K562 (cell line): ENCODE data around the gene CDHR2.

ENCODE experiments used
- CAMTA2 ChIP-seq: fragments of 250-450 bp; sonication (Bioruptor Pico); conservative IDR thresholded peaks from 2 replicates; pipeline ENCODE4 v1.5.1; 2022
- CTCF ChIP-seq, 3 experiments: IDR thresholded peaks in 2 of 3; conservative IDR thresholded peaks in 1 of 3; 2 replicates each; pipeline ENCODE4 v1.5.1; 2011 to 2012; ENCODE audit warnings: low read length in 3 of 3, mild to moderate bottlenecking in 3 of 3, control low read depth in 2 of 3, improper control_type of control experiment in 1 of 3, inconsistent platforms in 1 of 3, low read depth in 1 of 3, mixed read lengths in 1 of 3, moderate library complexity in 1 of 3; ENCODE audit not compliant: insufficient read depth in 2 of 3
- EP300 ChIP-seq: IDR thresholded peaks from 2 replicates; pipeline ENCODE4 v1.6.1; 2012; ENCODE audit warnings: low read length, improper control_type of control experiment
- GTF2E2 ChIP-seq: fragments of 200-800 bp; sonication (Bioruptor generic); IDR thresholded peaks from 2 replicates; pipeline ENCODE4 v1.6.1; 2016; ENCODE audit warnings: missing genetic modification characterization, missing compliant biosample characterization
- HINFP ChIP-seq: fragments of 450-650 bp; conservative IDR thresholded peaks from 2 replicates; pipeline ENCODE4 v1.6.1; 2016; ENCODE audit warnings: missing genetic modification characterization, low read depth, mild to moderate bottlenecking, control low read depth, missing compliant biosample characterization
- PTTG1 ChIP-seq: fragments of 450-650 bp; IDR thresholded peaks from 2 replicates; pipeline ENCODE4 v1.6.1; 2016; ENCODE audit warnings: low read depth, mild to moderate bottlenecking, missing genetic modification characterization, missing compliant biosample characterization
- RCOR1 ChIP-seq, 2 experiments: IDR thresholded peaks; 2 replicates each; pipeline ENCODE4 v1.6.1; 2012; ENCODE audit warnings: low read depth in 2 of 2, low read length in 2 of 2, borderline replicate concordance in 1 of 2, improper control_type of control experiment in 1 of 2
- RFX5 ChIP-seq: IDR thresholded peaks from 2 replicates; pipeline ENCODE4 v1.6.1; 2011; ENCODE audit warnings: low read depth, mild to moderate bottlenecking, improper control_type of control experiment, low read length
- SP2 ChIP-seq: IDR thresholded peaks from 2 replicates; pipeline ENCODE4 v1.6.1; 2011; ENCODE audit warnings: mild to moderate bottlenecking, low read depth, low read length, moderate library complexity; ENCODE audit not compliant: poor library complexity, severe bottlenecking; ENCODE audit errors: extremely low read depth
- TSHZ1 ChIP-seq: fragments of 250-450 bp; sonication (Bioruptor Pico); IDR thresholded peaks from 2 replicates; pipeline ENCODE4 v1.4.0; 2020; ENCODE audit warnings: mild to moderate bottlenecking, moderate library complexity
- ZBTB2 ChIP-seq: fragments of 450-650 bp; IDR thresholded peaks from 2 replicates; pipeline ENCODE4 v1.6.1; 2016; ENCODE audit warnings: antibody characterized with exemption
- ZNF274 ChIP-seq: IDR thresholded peaks from 2 replicates; pipeline ENCODE4 v1.6.1; 2011; ENCODE audit warnings: low read depth, mild to moderate bottlenecking, low read length, moderate library complexity, borderline replicate concordance

- TF ChIP-seq CAMTA2 (no peak), EP300 (no peak), CTCF (IDR thresholded peaks at IDR 0.05 in 2 of 3, conservative IDR thresholded peaks at IDR 0.05 in 1 of 3; ENCODE audit: insufficient read depth in 2 of 3, low read depth in 1 of 3, low read length in 3 of 3) (no peak), SP2 (no peak), RCOR1 (IDR thresholded peaks at IDR 0.05; ENCODE audit: borderline replicate concordance in 1 of 2, low read depth in 2 of 2, low read length in 2 of 2) (no peak), HINFP (tag) (no peak), PTTG1 (tag) (no peak), GTF2E2 (tag) (no peak), ZBTB2 (no peak), RFX5 (no peak), TSHZ1 (no peak), ZNF274 (no peak)
Observed at GRCh38 chr5:176621661-176622079, 72.5 kb downstream of the CDHR2 start.
